Body of pancreas (tissue), 4 donors: Measurements from ENCODE around the gene FRMD7.

Source experiments
- POLR2A ChIP-seq, 3 donors: fragments of 450-650 bp; IDR thresholded peaks; one replicate each; pipeline ENCODE4 v1.6.1; 2016; ENCODE audit warnings: antibody characterized with exemption in 3 of 3, mild to moderate bottlenecking in 2 of 3
- TF ChIP-seq, protein P1 (sequence below), 7 experiments: fragments of 450-650 bp in 4 of 7; fragments of 200-600 bp in 3 of 7; sonication (generic) in 3 of 7; IDR thresholded peaks; one replicate each; pipeline ENCODE4 v1.5.1; 2016 to 2019; ENCODE audit warnings: antibody characterized with exemption in 7 of 7

DNA sequence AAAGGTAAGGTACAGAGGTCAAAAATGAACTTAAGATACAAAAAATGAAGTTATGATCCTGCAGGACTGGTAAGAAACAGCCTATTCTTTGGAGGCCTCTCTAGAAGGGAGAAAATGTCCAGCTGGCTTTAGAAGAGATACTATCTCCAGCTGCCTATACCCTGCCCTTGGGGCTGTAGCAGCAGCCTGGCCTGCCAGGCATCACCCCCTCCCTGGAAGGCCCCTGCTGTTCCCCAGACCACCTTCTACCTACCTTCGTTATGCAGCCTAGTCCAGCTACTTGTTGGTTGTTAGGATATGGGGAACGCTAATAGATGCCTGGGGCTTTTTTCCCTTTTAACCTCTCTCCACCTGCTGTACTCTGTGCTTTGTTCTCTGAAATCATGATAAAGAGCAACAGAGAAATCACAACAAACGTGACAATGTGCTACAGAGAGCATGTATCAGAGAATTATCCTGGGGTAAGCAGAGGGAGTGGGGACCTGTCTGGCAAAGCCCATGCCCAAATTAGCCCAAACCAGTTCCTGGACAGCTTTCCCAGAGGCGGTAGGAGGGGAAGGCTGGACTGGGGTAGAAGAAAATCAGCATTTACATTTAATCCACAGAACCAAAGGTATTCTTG lies 34.5 kb downstream of the FRMD7 start:
- TF ChIP-seq, protein P1, sequence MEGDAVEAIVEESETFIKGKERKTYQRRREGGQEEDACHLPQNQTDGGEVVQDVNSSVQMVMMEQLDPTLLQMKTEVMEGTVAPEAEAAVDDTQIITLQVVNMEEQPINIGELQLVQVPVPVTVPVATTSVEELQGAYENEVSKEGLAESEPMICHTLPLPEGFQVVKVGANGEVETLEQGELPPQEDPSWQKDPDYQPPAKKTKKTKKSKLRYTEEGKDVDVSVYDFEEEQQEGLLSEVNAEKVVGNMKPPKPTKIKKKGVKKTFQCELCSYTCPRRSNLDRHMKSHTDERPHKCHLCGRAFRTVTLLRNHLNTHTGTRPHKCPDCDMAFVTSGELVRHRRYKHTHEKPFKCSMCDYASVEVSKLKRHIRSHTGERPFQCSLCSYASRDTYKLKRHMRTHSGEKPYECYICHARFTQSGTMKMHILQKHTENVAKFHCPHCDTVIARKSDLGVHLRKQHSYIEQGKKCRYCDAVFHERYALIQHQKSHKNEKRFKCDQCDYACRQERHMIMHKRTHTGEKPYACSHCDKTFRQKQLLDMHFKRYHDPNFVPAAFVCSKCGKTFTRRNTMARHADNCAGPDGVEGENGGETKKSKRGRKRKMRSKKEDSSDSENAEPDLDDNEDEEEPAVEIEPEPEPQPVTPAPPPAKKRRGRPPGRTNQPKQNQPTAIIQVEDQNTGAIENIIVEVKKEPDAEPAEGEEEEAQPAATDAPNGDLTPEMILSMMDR (IDR thresholded peaks at IDR 0.05) = no peak
- no peak for TF ChIP-seq POLR2A (IDR thresholded peaks at IDR 0.05)
